ENCODE measurements around the gene ME3. TPM values are rescaled to one million over a fixed set of nuclear protein-coding genes. Genes with fewer than 3 reads are reported as not detected.

ME3 gene
- total RNA-seq, 3 donors from 2014 or later = 29.3 to 51.2 (median 31.8) TPM

- no peak overlapping the region for H3K4me3 ChIP-seq
- no peaks in the 10 kb centered on the region for H3K9me3 ChIP-seq
- DNase-seq (no peak), ATAC-seq (no peak)
- intact Hi-C loops (cut with DNase I, micrococcal nuclease) = no loop called here
- H3K4me1 ChIP-seq (ENCODE audit: low read depth) = peaks cover 32% of the 10 kb centered on the region
- TF ChIP-seq, protein P1, sequence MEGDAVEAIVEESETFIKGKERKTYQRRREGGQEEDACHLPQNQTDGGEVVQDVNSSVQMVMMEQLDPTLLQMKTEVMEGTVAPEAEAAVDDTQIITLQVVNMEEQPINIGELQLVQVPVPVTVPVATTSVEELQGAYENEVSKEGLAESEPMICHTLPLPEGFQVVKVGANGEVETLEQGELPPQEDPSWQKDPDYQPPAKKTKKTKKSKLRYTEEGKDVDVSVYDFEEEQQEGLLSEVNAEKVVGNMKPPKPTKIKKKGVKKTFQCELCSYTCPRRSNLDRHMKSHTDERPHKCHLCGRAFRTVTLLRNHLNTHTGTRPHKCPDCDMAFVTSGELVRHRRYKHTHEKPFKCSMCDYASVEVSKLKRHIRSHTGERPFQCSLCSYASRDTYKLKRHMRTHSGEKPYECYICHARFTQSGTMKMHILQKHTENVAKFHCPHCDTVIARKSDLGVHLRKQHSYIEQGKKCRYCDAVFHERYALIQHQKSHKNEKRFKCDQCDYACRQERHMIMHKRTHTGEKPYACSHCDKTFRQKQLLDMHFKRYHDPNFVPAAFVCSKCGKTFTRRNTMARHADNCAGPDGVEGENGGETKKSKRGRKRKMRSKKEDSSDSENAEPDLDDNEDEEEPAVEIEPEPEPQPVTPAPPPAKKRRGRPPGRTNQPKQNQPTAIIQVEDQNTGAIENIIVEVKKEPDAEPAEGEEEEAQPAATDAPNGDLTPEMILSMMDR (IDR thresholded peaks at IDR 0.05) = no peak
- no peaks in the 10 kb centered on the region for H3K36me3 ChIP-seq (ENCODE audit: low read depth)
Measured at GRCh38 chr11:86675017-86675416, 2.6 kb upstream of the ME3 start.

DNA sequence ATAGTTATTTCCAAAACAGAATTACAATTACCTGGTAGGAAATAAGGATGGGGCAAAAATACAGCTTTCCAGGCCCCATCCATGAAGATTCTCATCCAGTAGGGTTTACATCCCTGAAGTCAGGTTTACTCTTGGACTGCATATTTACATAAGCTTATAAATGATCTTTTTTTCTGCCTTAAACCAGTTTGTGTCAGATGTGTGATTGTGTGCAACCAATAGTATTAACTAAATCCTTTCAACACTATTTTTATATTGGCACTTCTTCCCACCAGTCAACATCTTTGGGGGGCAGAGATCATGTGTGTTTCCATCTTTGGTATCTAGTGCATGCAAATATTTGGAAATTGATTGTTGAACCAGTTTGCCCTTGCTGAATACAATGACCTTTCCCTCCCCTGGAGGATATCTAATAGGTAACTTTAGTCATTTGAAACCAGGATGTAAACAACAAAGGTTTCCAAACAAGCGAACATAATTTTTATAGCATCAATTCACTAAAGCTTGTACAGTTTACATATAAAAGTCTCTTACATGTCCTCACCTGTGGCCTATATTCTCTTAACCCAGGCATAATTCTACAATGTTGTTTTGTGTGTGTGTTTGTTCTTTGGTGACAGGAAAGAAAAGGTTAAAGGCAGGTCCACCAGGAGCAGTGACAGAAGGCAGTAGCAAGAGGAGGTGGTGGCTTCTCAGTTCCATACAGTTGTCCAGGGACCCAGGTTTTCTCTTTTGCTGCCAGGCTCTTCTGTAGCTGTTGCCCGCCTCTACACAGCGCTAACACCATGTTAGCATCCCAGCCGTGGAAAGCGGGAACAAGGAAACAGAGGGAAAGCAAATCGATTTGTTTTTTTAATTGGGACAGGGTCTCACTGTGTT, 1.7 kb upstream of the ME3 start:
- Histone ChIP-seq H3K4me1 (ENCODE audit: low read depth) (peaks cover 39% of the 10 kb centered on the region), H3K9me3 (no peaks in the 10 kb centered on the region), H3K4me3 (no peak overlapping the region), H3K36me3 (ENCODE audit: low read depth) (no peaks in the 10 kb centered on the region)
- TF ChIP-seq, protein P1 (IDR thresholded peaks at IDR 0.05) = no peak
- intact Hi-C loops (cut with DNase I, micrococcal nuclease) = no loop called here
- peak in 2 of 3 donors; percentile 52 to 66 for DNase-seq
- ATAC-seq = peak; percentile 63

GRCh38 chr11:86673055-86673843, 833 bp upstream of the ME3 start:
- H3K9me3 ChIP-seq = no peaks in the 10 kb centered on the region
- ATAC-seq (no peak), DNase-seq (no peak)
- intact Hi-C loops (cut with DNase I, micrococcal nuclease) = no loop called here
- peaks cover 39% of the 10 kb centered on the region for H3K4me1 ChIP-seq (ENCODE audit: low read depth)
- TF ChIP-seq, protein P1 (IDR thresholded peaks at IDR 0.05) = no peak
- no peak overlapping the region for H3K4me3 ChIP-seq
- H3K36me3 ChIP-seq (ENCODE audit: low read depth) = no peaks in the 10 kb centered on the region

DNA sequence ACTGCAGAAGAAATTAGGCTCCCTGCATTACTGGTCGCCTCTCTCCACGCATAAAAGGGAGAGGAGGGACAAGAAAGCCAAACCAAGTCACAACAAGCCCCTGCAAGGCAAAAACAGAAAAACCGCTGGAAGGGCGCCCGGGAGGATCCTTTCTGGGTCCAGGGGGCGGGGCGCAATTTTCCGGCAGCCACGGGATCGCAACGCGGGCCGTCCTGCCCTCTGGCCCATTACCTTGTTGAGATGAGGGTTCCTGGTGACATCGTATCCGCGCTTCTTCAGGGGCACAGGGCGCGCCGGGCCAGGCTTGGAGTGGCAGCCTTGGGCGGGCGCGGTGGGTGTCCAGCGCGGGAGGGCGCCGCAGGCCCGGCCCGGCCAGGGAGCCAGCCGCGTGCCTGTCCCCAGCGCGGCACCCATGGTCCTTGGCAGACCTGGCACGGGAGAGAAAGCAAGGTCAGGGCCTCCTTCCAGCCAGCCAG, 847 bp downstream of the ME3 start:
- ATAC-seq (peak; percentile 58), DNase-seq (peak; percentile 83 to 87 (median 85))
- intact Hi-C loops (cut with DNase I, micrococcal nuclease) = loop anchor here in 1 of 2 donors (2.0 kb wide), 1 partner anchor 129 kb away; the partner anchor contains the start of gene PRSS23
- no peaks in the 10 kb centered on the region for H3K9me3 ChIP-seq
- peaks cover 39% of the 10 kb centered on the region for H3K4me1 ChIP-seq (ENCODE audit: low read depth)
- H3K4me3 ChIP-seq = peak overlapping the region; percentile 51
- TF ChIP-seq, protein P1 (IDR thresholded peaks at IDR 0.05) = no peak
- no peaks in the 10 kb centered on the region for H3K36me3 ChIP-seq (ENCODE audit: low read depth)

DNA sequence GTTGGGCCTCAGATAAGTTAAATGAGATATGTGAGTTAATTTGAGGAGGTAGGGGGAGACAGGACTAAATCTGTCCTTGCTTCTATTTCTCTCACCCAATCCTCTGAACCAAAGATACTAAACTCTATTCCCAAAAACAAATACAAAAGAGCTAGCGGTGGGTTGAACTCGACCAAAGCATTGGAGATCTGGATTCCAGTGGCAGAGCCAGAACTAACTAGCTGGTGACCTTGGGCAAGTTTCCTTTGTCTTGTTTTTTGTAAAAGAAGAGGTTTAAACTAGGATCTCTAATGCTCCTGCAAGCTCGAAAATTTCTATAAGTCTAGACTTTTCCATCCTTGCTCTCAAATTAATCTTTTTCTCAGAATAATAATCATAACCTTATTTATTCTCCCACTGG, 1.5 kb downstream of the ME3 start:
- H3K4me1 ChIP-seq (ENCODE audit: low read depth) = peaks cover 37% of the 10 kb centered on the region

More for the DNA sequence above, 1.5 kb downstream of the ME3 start:
- Histone ChIP-seq H3K9me3 (no peaks in the 10 kb centered on the region), H3K36me3 (ENCODE audit: low read depth) (no peaks in the 10 kb centered on the region), H3K4me3 (no peak overlapping the region)
- no peak for DNase-seq
- no peak for ATAC-seq
- TF ChIP-seq, protein P1 (IDR thresholded peaks at IDR 0.05) = no peak
- intact Hi-C loops (cut with DNase I, micrococcal nuclease) = loop anchor here in 1 of 2 donors (2.0 kb wide), 1 partner anchor 130 kb away; the partner anchor contains the start of gene PRSS23

Data from mucosa of descending colon (tissue), 3 donors.